ENCODE data around the gene SMAD3.

- TF ChIP-seq, protein P1, sequence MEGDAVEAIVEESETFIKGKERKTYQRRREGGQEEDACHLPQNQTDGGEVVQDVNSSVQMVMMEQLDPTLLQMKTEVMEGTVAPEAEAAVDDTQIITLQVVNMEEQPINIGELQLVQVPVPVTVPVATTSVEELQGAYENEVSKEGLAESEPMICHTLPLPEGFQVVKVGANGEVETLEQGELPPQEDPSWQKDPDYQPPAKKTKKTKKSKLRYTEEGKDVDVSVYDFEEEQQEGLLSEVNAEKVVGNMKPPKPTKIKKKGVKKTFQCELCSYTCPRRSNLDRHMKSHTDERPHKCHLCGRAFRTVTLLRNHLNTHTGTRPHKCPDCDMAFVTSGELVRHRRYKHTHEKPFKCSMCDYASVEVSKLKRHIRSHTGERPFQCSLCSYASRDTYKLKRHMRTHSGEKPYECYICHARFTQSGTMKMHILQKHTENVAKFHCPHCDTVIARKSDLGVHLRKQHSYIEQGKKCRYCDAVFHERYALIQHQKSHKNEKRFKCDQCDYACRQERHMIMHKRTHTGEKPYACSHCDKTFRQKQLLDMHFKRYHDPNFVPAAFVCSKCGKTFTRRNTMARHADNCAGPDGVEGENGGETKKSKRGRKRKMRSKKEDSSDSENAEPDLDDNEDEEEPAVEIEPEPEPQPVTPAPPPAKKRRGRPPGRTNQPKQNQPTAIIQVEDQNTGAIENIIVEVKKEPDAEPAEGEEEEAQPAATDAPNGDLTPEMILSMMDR (conservative IDR thresholded peaks at IDR 0.05), result no peak
- no peak for TF ChIP-seq EZH2 (IDR thresholded peaks at IDR 0.05; ENCODE audit: low read depth)
Observed at GRCh38 chr15:67059127-67059553, 6.3 kb upstream of the SMAD3 start.

Data from PC-9 (cell line).